GM12874 (cell line): Measurements from ENCODE around the gene FRMD5.

ENCODE experiments used
- CTCF ChIP-seq: IDR thresholded peaks from 2 replicates; pipeline ENCODE4 v1.5.1; 2011; ENCODE audit warnings: low read depth, mild to moderate bottlenecking, control low read depth, low read length, moderate library complexity; ENCODE audit not compliant: insufficient read depth

FRMD5 gene

DNA sequence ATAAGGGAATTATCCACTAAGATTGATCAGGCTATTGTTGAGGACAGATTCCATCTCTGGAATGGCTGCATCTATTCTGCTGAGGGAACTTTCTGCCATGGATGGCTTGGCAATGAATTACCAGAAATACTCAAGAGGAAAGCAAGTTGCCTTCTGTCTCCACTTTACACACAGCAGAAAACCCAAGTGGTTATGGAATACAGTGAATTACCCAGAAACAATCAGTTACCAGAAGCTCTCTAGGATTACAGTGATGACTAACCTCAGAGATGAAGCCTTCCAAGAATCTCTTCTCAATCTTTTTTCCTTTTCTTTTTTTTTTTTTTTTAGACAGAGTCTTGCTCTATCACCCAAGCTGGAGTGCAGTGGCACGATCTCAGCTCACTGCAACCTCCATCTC lies 185.0 kb downstream of the FRMD5 start:
- TF ChIP-seq CTCF = no peak

DNA sequence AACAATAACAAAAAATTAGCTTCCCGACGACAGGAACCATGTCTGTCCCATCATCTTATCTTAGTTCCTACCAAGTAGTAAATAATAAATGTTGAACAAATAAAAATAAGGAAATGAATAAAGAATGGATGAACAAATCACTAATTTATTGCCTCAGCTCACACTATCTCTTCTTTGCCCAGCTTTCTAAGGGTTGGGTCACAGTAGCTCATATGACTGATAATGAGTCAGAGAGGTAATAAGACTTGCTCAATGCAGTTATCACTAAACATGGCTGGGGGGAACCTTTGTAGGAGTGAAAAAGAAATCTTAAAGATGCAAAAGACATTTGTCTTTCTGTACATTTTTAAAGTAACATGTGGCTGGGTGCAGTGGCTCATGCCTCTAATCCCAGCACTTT lies 186.0 kb downstream of the FRMD5 start:
- no peak for TF ChIP-seq CTCF

GRCh38 chr15:43998607-43999006 lies 196.5 kb downstream of the FRMD5 start:
- TF ChIP-seq CTCF = no peak

DNA sequence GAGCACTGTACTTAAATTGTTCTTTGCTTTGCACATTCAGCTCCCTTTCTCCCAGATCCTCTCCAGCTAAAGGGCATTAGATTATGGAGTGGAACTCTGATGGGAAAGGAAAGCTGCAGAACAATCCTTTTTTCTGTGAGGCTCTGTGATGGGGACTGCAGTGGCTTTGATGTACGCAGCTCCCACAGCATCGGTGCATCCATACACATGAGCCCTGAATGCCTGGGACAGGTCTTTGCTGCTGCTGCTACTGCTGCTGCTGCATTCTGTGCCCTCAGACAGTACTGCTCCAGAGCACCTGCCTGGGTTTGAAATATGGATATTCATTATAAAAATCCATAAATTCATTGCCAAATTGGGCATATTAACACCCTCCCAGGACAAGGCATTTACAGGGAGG lies 203.9 kb downstream of the FRMD5 start:
- TF ChIP-seq CTCF = no peak

DNA sequence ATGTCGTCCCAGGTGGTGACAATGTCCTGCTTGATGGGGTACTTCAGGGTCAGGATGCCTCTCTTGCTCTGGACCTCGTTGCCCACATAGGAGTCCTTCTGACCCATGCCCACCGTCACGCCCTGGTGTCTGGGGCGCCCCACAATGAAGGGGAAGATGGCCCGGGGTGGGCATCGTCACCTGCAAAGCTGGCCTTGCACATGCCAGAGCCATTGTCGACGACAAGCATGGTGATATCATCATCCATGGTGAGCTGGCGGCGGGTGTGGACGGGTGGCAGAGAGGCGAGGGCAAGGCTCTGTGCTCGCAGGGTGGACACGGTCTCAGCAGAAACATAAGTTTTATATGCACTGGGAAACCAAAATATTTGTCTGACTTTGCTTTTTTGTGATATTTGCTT lies 205.1 kb downstream of the FRMD5 start:
- TF ChIP-seq CTCF = no peak

DNA sequence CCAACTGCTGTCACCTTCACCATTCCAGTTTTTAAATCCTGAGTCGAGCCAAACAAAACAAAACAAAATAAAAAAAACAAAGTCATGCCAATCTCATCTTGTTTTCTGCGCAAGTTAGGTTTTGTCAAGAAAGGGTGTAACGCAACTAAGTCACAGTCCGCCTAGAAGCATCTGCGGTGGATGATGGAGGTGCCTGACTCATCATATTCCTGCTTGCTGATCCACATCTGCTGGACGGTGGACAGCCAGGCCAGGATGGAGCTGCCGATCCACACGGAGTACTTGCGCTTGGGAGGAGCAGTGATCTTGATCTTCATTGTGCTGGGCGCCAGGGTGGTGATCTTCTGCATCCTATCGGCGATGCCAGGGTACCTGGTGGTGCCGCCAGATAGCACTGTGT lies 206.2 kb downstream of the FRMD5 start:
- no peak for TF ChIP-seq CTCF

GRCh38 chr15:43987924-43988323 lies 207.1 kb downstream of the FRMD5 start:
- no peak for TF ChIP-seq CTCF

- TF ChIP-seq CTCF = no peak
These were observed 208.9 kb downstream of the FRMD5 start for GRCh38 chr15:43985976-43986680.
